ENCODE results near the gene ACTL9.

- TF ChIP-seq JUND (IDR thresholded peaks at IDR 0.05; ENCODE audit: low read depth, low read length) (no peak), SKIL (IDR thresholded peaks at IDR 0.05; ENCODE audit: low read depth, poor library complexity, severe bottlenecking) (no peak), EZH2 (IDR thresholded peaks at IDR 0.05; ENCODE audit: borderline replicate concordance, control insufficient read depth, low read depth, low read length) (no peak), REST (IDR thresholded peaks at IDR 0.05; ENCODE audit: low read depth, low read length) (no peak), POLR2AphosphoS2 (IDR thresholded peaks at IDR 0.05; ENCODE audit: low read depth, low read length) (no peak), CTCF (IDR thresholded peaks at IDR 0.05 in 2 of 3, conservative IDR thresholded peaks at IDR 0.05 in 1 of 3; ENCODE audit: control insufficient read depth in 2 of 3, extremely low read depth in 1 of 3, insufficient read depth in 1 of 3, low read depth in 3 of 3, low read length in 3 of 3) (no peak), ZBTB33 (IDR thresholded peaks at IDR 0.05) (no peak), ZNF274 (IDR thresholded peaks at IDR 0.05; ENCODE audit: insufficient read depth, insufficient read length) (no peak), PRDM15 (CRISPR knock-in tag; IDR thresholded peaks at IDR 0.05) (no peak)
These were observed 22.7 kb upstream of the ACTL9 start, which contains the start of gene OR2Z1 for GRCh38 chr19:8721334-8721733.

Data from GM12878 (cell line).